Activated CD4-positive, alpha-beta memory T cell treated with anti-CD3 and anti-CD28 coated beads for 36 hours (primary cell): ENCODE data around the gene STN1. TPM values are rescaled to one million over a fixed set of nuclear protein-coding genes. Genes with fewer than 3 reads are reported as not detected.
A peak's percentile ranks its signal among the peaks of the same experiment; 100 is the strongest.

ENCODE experiments used
- CTCF ChIA-PET: fragments of 350-600 bp; sonication (Branson Sonifier 250); formaldehyde crosslinking; loops from one replicate; lab custom pipeline; 2021; ENCODE audit warnings: antibody characterized with exemption, inconsistent platforms; lab: Charles Lee
- POLR2A ChIA-PET: fragments of 350-600 bp; sonication (Branson Sonifier 250); formaldehyde crosslinking; loops from one replicate; lab custom pipeline; 2021; ENCODE audit warnings: antibody characterized with exemption; lab: Charles Lee
- DNase-seq: peaks from one replicate; pipeline ENCODE4 v3.0.0-alpha.2; 2020
- H3K27ac Mint-ChIP-seq: one replicate; pipeline ENCODE4 v1.8.0; 2021; ENCODE audit warnings: mixed read lengths
- H3K27me3 Mint-ChIP-seq: one replicate; pipeline ENCODE4 v1.8.0; 2021; ENCODE audit warnings: mixed read lengths
- H3K36me3 Mint-ChIP-seq: one replicate; pipeline ENCODE4 v1.8.0; 2021; ENCODE audit warnings: mixed read lengths
- H3K4me1 Mint-ChIP-seq: one replicate; pipeline ENCODE4 v1.8.0; 2021; ENCODE audit warnings: low read depth, mixed read lengths
- H3K4me3 Mint-ChIP-seq: one replicate; pipeline ENCODE4 v1.8.0; 2021; ENCODE audit warnings: mild to moderate bottlenecking, mixed read lengths
- H3K9me3 Mint-ChIP-seq: one replicate; pipeline ENCODE4 v1.8.0; 2021; ENCODE audit warnings: mixed read lengths
- intact Hi-C: fragments of 100-400 bp; cut with micrococcal nuclease; formaldehyde crosslinking; loops from one replicate; pipeline ENCODE4 v1.15.1; 2023
- total RNA-seq, 2 experiments: library from RNA; stranded (reverse); gene quantifications; one replicate each; pipeline ENCODE4 v1.2.3, GENCODE V29; 2021

Gene STN1
- total RNA-seq, 2 experiments from 2014 or later, result 56.1 to 57.0 TPM

- intact Hi-C loops, result no loop called here
- no peak overlapping the region for H3K27ac Mint-ChIP-seq
- no peak overlapping the region for H3K4me3 Mint-ChIP-seq
- DNase-seq, result no peak
- H3K27me3 Mint-ChIP-seq, result no peaks in the 10 kb centered on the region
- H3K4me1 Mint-ChIP-seq, result no peaks in the 10 kb centered on the region
- no peaks in the 10 kb centered on the region for H3K36me3 Mint-ChIP-seq
- ChIA-PET POLR2A (no interaction called here), CTCF (interaction anchor here (1.3 kb wide), 1 partner anchor 19 kb away, joined by 4 read pairs; no protein-coding TSS in a partner anchor)
- no peaks in the 10 kb centered on the region for H3K9me3 Mint-ChIP-seq
Measured at GRCh38 chr10:103926722-103927319, 8.8 kb upstream of the STN1 start.

DNA sequence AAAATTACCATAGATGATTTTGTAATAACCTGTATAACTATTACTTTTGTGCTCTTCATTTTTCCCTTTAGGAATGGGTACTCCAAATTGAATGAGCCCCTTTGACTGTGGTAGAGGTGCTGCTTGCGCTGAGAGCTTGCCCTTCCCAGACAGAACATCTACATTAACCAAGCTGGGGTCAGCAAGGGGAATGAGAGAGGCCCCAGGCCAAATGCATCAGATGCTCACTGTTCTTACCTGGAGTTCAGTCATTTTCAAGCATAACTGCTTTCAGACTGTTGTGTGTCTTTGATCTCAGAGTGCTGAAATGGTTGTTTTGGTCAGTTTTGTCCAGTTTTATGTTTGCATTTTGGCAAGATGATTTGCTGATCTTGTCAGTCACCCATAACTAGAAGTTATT is 7.6 kb upstream of the STN1 start:
- no peak overlapping the region for H3K27ac Mint-ChIP-seq
- no peaks in the 10 kb centered on the region for H3K9me3 Mint-ChIP-seq
- POLR2A ChIA-PET, result no interaction called here
- H3K36me3 Mint-ChIP-seq, result no peaks in the 10 kb centered on the region
- CTCF ChIA-PET, result no interaction called here
- no peak for DNase-seq
- H3K4me3 Mint-ChIP-seq, result no peak overlapping the region
- no peaks in the 10 kb centered on the region for H3K4me1 Mint-ChIP-seq
- intact Hi-C loops, result no loop called here
- no peaks in the 10 kb centered on the region for H3K27me3 Mint-ChIP-seq

DNA sequence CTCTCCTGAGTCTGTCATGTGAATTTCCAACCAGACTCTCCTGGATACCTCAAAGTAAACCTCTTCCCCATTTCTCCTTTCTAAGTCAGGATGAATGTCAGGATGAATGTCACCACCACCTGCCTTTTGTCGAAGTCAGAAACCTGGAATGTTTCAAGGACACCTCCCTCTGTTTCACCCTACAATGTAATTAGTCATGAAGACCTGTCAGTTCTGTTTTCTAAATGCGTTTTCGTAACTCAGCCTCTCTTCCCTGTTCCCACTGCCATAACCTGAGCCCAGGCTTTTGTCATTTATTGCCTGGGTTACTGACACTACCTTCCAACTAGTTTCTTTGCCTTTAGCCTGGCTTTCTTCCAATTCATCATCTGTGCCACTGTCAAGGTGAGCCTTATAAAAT is 5.5 kb upstream of the STN1 start:
- ChIA-PET CTCF (no interaction called here), POLR2A (no interaction called here)
- Mint-ChIP-seq H3K4me1 (peaks cover 7% of the 10 kb centered on the region), H3K9me3 (no peaks in the 10 kb centered on the region), H3K27me3 (no peaks in the 10 kb centered on the region), H3K4me3 (no peak overlapping the region), H3K36me3 (no peaks in the 10 kb centered on the region), H3K27ac (no peak overlapping the region)
- intact Hi-C loops, result loop anchor here (5.0 kb wide), 1 partner anchor 36 kb away; no protein-coding TSS in a partner anchor
- no peak for DNase-seq

DNA sequence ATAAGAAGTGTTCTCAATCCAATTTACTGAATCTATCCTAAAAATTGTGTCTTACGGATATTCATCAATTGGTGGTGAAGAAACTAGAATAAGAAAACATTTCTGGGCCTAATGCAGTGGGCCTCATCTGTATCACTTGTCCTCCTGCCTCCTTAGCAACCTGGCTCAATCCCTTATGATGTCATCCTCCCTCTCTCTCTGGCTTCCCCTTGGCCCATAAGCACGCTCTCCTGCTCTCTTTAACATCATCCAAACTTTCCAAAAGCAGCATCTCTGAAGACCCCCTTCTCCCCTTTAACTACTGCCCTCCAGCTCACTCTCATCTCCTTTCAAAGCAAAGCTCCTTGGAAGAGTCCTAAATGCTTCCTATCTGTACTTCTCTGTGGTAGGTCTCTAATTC is 4.7 kb upstream of the STN1 start:
- ChIA-PET CTCF (interaction anchor here (0.7 to 1.9 kb wide), 3 partner anchors 35 to 210 kb away, joined by 3 to 11 read pairs (median 3); no protein-coding TSS in a partner anchor), POLR2A (no interaction called here)
- Mint-ChIP-seq H3K4me3 (no peak overlapping the region), H3K27ac (no peak overlapping the region), H3K9me3 (no peaks in the 10 kb centered on the region), H3K4me1 (peaks cover 8% of the 10 kb centered on the region), H3K36me3 (peaks cover 2% of the 10 kb centered on the region), H3K27me3 (no peaks in the 10 kb centered on the region)
- intact Hi-C loops, result loop anchor here (5.0 kb wide), 1 partner anchor 35 kb away; no protein-coding TSS in a partner anchor
- no peak for DNase-seq

DNA sequence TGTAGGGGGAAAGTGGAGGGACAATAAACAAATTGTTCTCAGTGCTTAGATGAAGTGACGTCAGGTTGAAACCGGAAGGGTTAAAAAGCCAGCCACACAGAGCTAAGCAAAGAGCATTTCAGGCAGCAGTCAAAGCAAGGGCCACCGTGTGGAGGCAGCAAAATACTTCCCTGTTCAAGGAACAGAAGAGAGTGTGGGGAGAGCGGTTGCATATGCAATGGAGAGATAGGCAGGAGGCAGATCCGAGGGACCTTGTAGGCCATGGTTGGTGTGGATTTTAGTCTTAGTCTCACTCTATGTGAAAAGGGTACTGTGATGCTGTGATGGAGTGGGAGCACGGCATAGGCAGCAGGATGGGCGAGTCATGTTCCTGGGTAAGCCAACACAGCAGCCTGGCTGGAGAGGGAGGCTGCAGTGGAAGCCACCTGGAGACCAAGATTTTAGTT is 3.8 kb upstream of the STN1 start:
- intact Hi-C loops, result loop anchor here (5.0 kb wide), 1 partner anchor 34 kb away; no protein-coding TSS in a partner anchor
- peaks cover 6% of the 10 kb centered on the region for H3K36me3 Mint-ChIP-seq
- peak; percentile 59 for DNase-seq

DNA sequence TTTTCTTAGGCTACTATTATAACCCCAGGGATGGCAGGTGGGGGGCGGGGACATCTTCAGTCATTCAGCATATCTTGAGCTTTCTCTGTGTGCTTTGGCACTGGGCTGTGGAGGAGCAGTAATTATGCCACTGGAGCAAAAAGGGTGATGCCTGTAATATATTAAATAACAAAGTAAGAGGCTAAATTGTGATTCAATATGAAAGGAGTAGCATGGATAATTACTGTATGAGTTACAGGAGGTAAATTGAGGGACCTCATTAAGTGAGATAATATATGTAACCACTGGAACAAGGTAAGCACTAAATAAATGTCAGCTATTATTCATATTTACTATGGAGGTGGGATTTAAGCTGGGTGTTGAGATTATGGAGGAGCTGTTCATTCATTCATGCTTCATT is 3.3 kb upstream of the STN1 start:
- no peaks in the 10 kb centered on the region for H3K9me3 Mint-ChIP-seq
- DNase-seq, result no peak
- CTCF ChIA-PET, result interaction anchor here (1.1 to 1.9 kb wide), 5 partner anchors 31 to 200 kb away, joined by 4 to 11 read pairs (median 5); partner anchors contain the start of gene SFR1
- H3K36me3 Mint-ChIP-seq, result peaks cover 8% of the 10 kb centered on the region
- intact Hi-C loops, result loop anchor here (5.0 kb wide), 1 partner anchor 34 kb away; no protein-coding TSS in a partner anchor
- H3K27ac Mint-ChIP-seq, result no peak overlapping the region
- H3K4me1 Mint-ChIP-seq, result peaks cover 8% of the 10 kb centered on the region
- POLR2A ChIA-PET, result interaction anchor here (0.7 to 1.2 kb wide), 2 partner anchors 27 to 201 kb away, joined by 3 to 4 read pairs; partner anchors contain the start of gene SFR1
- H3K4me3 Mint-ChIP-seq, result no peak overlapping the region
- no peaks in the 10 kb centered on the region for H3K27me3 Mint-ChIP-seq

More for the DNA sequence above, 3.8 kb upstream of the STN1 start:
- H3K9me3 Mint-ChIP-seq, result no peaks in the 10 kb centered on the region
- H3K27me3 Mint-ChIP-seq, result no peaks in the 10 kb centered on the region
- no peak overlapping the region for H3K27ac Mint-ChIP-seq
- peaks cover 8% of the 10 kb centered on the region for H3K4me1 Mint-ChIP-seq
- ChIA-PET POLR2A (interaction anchor here (0.7 to 1.2 kb wide), 2 partner anchors 27 to 200 kb away, joined by 3 to 4 read pairs; partner anchors contain the start of gene SFR1), CTCF (interaction anchor here (1.0 to 1.9 kb wide), 6 partner anchors 32 to 209 kb away, joined by 3 to 11 read pairs (median 4); partner anchors contain the start of gene SFR1)
- H3K4me3 Mint-ChIP-seq, result no peak overlapping the region

DNA sequence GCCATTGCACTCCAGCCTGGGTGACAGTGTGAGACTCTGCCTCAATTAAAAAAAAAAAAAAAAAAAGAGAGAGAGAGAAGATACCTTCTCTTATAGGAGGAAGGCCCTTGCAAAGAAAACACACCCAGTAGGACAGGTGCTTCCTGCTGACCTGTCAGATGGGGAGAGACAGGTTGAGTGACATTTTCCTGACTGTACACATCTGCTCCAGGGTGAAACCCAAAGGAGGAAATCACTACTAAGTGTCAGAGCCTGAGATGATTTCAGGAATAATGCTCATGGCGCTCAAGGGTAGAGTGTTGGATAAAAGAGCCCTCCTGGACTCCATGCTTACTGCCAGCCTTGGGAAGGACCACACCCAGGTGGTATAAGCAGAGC is 1.7 kb upstream of the STN1 start:
- no peak for DNase-seq
- Mint-ChIP-seq H3K4me3 (no peak overlapping the region), H3K27ac (no peak overlapping the region), H3K36me3 (peaks cover 23% of the 10 kb centered on the region), H3K9me3 (peaks cover 8% of the 10 kb centered on the region), H3K4me1 (peaks cover 21% of the 10 kb centered on the region), H3K27me3 (no peaks in the 10 kb centered on the region)
- intact Hi-C loops, result loop anchor here (2.0 to 5.0 kb wide), 5 partner anchors 32 to 433 kb away; partner anchors contain the start of genes CFAP58 and ITPRIP
- POLR2A ChIA-PET, result no interaction called here
- CTCF ChIA-PET, result no interaction called here

GRCh38 chr10:103917302-103918052 is 507 bp downstream of the STN1 start:
- intact Hi-C loops, result loop anchor here (1.0 to 5.0 kb wide), 7 partner anchors 9 to 435 kb away; partner anchors contain the start of genes CFAP58, GSTO2, ITPRIP and SLK
- Mint-ChIP-seq H3K36me3 (peaks cover 32% of the 10 kb centered on the region), H3K27ac (peak overlapping the region; percentile 98), H3K9me3 (peaks cover 10% of the 10 kb centered on the region), H3K4me1 (peaks cover 37% of the 10 kb centered on the region), H3K27me3 (no peaks in the 10 kb centered on the region), H3K4me3 (peak overlapping the region; percentile 98)
- peak; percentile 54 for DNase-seq
- ChIA-PET CTCF (interaction anchor here (0.7 to 1.7 kb wide), 3 partner anchors 8 to 29 kb away, joined by 3 to 4 read pairs (median 4); no protein-coding TSS in a partner anchor), POLR2A (interaction anchor here (0.6 to 2.1 kb wide), 4 partner anchors 11 to 204 kb away, joined by 3 to 8 read pairs (median 3); partner anchors contain the start of gene SFR1)

DNA sequence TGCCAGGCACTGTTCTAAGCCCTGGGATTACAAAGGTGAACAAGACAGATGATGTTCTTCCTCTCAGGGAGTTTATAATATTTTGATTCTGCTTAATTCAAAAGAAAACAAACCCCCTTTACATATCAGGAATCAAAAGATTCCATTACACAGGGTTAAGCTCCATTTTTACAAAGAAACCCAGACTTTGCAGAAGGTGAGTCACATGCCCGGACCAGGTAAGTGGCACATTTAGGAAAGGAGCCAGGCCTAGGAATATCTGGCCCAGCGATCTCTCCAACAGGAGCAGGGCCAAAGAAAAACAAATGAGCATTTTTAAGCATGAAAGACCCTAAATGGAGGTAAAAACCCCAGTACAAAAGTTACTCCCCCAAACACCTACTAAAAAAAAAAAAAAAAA is 1.1 kb downstream of the STN1 start:
- peaks cover 10% of the 10 kb centered on the region for H3K9me3 Mint-ChIP-seq
- DNase-seq, result no peak
- peak overlapping the region; percentile 98 for H3K4me3 Mint-ChIP-seq
- ChIA-PET POLR2A (interaction anchor here (1.0 to 2.1 kb wide), 4 partner anchors 16 to 204 kb away, joined by 3 to 8 read pairs (median 4); partner anchors contain the start of gene SFR1), CTCF (interaction anchor here (0.6 to 1.2 kb wide), 3 partner anchors 15 to 29 kb away, joined by 4 to 5 read pairs (median 5); no protein-coding TSS in a partner anchor)
- intact Hi-C loops, result loop anchor here (5.0 kb wide), 3 partner anchors 170 to 435 kb away; partner anchors contain the start of genes CFAP58 and ITPRIP
- H3K27ac Mint-ChIP-seq, result peak overlapping the region; percentile 98
- H3K36me3 Mint-ChIP-seq, result peaks cover 32% of the 10 kb centered on the region
- no peaks in the 10 kb centered on the region for H3K27me3 Mint-ChIP-seq
- H3K4me1 Mint-ChIP-seq, result peaks cover 42% of the 10 kb centered on the region

GRCh38 chr10:103916254-103916653 is 1.7 kb downstream of the STN1 start:
- no peak for DNase-seq
- intact Hi-C loops, result loop anchor here (5.0 kb wide), 3 partner anchors 169 to 436 kb away; partner anchors contain the start of genes CFAP58 and ITPRIP
- Mint-ChIP-seq H3K4me3 (peak overlapping the region; percentile 98), H3K4me1 (peaks cover 48% of the 10 kb centered on the region), H3K9me3 (peaks cover 10% of the 10 kb centered on the region), H3K36me3 (peaks cover 32% of the 10 kb centered on the region), H3K27me3 (no peaks in the 10 kb centered on the region), H3K27ac (peak overlapping the region; percentile 98)
- CTCF ChIA-PET, result interaction anchor here (0.6 to 1.2 kb wide), 2 partner anchors 14 to 28 kb away, joined by 5 read pairs; no protein-coding TSS in a partner anchor
- POLR2A ChIA-PET, result interaction anchor here (1.0 to 2.1 kb wide), 4 partner anchors 15 to 205 kb away, joined by 3 to 8 read pairs (median 4); partner anchors contain the start of gene SFR1

GRCh38 chr10:103915796-103916195 is 2.2 kb downstream of the STN1 start:
- Mint-ChIP-seq H3K4me1 (peaks cover 51% of the 10 kb centered on the region), H3K27ac (peak overlapping the region; percentile 98), H3K9me3 (peaks cover 10% of the 10 kb centered on the region), H3K4me3 (peak overlapping the region; percentile 98), H3K27me3 (no peaks in the 10 kb centered on the region), H3K36me3 (peaks cover 32% of the 10 kb centered on the region)
- intact Hi-C loops, result loop anchor here (1.0 to 5.0 kb wide), 4 partner anchors 20 to 437 kb away; partner anchors contain the start of genes CFAP58 and ITPRIP
- DNase-seq, result peak; percentile 58
- ChIA-PET POLR2A (interaction anchor here (1.6 kb wide), 1 partner anchor 52 kb away, joined by 3 read pairs; no protein-coding TSS in a partner anchor), CTCF (interaction anchor here (1.2 kb wide), 1 partner anchor 14 kb away, joined by 5 read pairs; no protein-coding TSS in a partner anchor)
